NCI-H2107 treated with DMSO at 0.1 percent for 48 hours (cell line): ENCODE data around the gene DPP6.

Experiments used
- DNase-seq: peaks from one replicate; lab custom pipeline; 2025; ENCODE audit not compliant: unreplicated experiment; lab: John Stamatoyannopoulos, UW

Gene DPP6

GRCh38 chr7:154441811-154442210 lies 389.6 kb downstream of the DPP6 start:
- DNase-seq, result no peak

GRCh38 chr7:154442939-154443338 lies 390.7 kb downstream of the DPP6 start:
- DNase-seq, result no peak

GRCh38 chr7:154450451-154450850 lies 398.3 kb downstream of the DPP6 start:
- peak; percentile 51 for DNase-seq

- DNase-seq, result no peak
Measured at GRCh38 chr7:154451480-154452457, 399.6 kb downstream of the DPP6 start.

- DNase-seq, result no peak
Measured at GRCh38 chr7:154463794-154464193, 411.6 kb downstream of the DPP6 start.

GRCh38 chr7:154469652-154470051 lies 417.5 kb downstream of the DPP6 start:
- DNase-seq, result no peak

GRCh38 chr7:154472343-154472742 lies 420.1 kb downstream of the DPP6 start:
- DNase-seq, result no peak

GRCh38 chr7:154473360-154473759 lies 421.2 kb downstream of the DPP6 start:
- no peak for DNase-seq

- DNase-seq, result peak; percentile 34
Measured at GRCh38 chr7:154474903-154475520, 422.8 kb downstream of the DPP6 start.

- DNase-seq, result no peak
Measured at GRCh38 chr7:154475864-154476263, 423.7 kb downstream of the DPP6 start.

- DNase-seq, result no peak
Measured at GRCh38 chr7:154480817-154481216, 428.6 kb downstream of the DPP6 start.

- no peak for DNase-seq
Measured at GRCh38 chr7:154482863-154483262, 430.7 kb downstream of the DPP6 start.

- peak; percentile 25 for DNase-seq
Measured at GRCh38 chr7:154484406-154484805, 432.2 kb downstream of the DPP6 start.

GRCh38 chr7:154484943-154485342 lies 432.7 kb downstream of the DPP6 start:
- DNase-seq, result no peak

GRCh38 chr7:154489897-154490296 lies 437.7 kb downstream of the DPP6 start:
- no peak for DNase-seq

- no peak for DNase-seq
Measured at GRCh38 chr7:154493594-154493993, 441.4 kb downstream of the DPP6 start.

- DNase-seq, result no peak
Measured at GRCh38 chr7:154497751-154498150, 445.6 kb downstream of the DPP6 start.

GRCh38 chr7:154503962-154504550 lies 451.9 kb downstream of the DPP6 start:
- DNase-seq, result peak; percentile 70

- DNase-seq, result no peak
Measured at GRCh38 chr7:154504918-154505317, 452.7 kb downstream of the DPP6 start.

GRCh38 chr7:154505362-154505761 lies 453.2 kb downstream of the DPP6 start:
- DNase-seq, result no peak

GRCh38 chr7:154509192-154509591 lies 457.0 kb downstream of the DPP6 start:
- no peak for DNase-seq
